Astrocyte (in vitro differentiated cells and primary cell): Measurements from ENCODE around the gene PKP1. TPM values are rescaled to one million over a fixed set of nuclear protein-coding genes. Genes with fewer than 3 reads are reported as not detected.

Experiments used
- DNase-seq: peaks from one replicate; pipeline ENCODE4 v3.0.0-alpha.2; 2010; ENCODE audit warnings: low read depth
- FAIRE-seq: peaks from 2 replicates; lab custom pipeline; 2011; peaks lifted over from hg19 to GRCh38; lab: Jason Lieb, UNC
- H2AFZ ChIP-seq: 2 replicates; pipeline ENCODE4 v1.6.0; 2012; ENCODE audit warnings: low read depth, low read length, inconsistent platforms
- H3K27ac ChIP-seq: 2 replicates; pipeline ENCODE4 v1.5.1; 2011; ENCODE audit warnings: low read depth, low read length, inconsistent platforms
- H3K27me3 ChIP-seq: 2 replicates; pipeline ENCODE4 v1.6.0; 2011; ENCODE audit warnings: low read length, inconsistent platforms; ENCODE audit not compliant: insufficient read depth
- H3K36me3 ChIP-seq: 2 replicates; pipeline ENCODE4 v1.5.1; 2011; ENCODE audit warnings: low read length, inconsistent platforms; ENCODE audit not compliant: insufficient read depth
- H3K4me1 ChIP-seq: 2 replicates; pipeline ENCODE4 v1.5.1; 2011; ENCODE audit warnings: low read length, inconsistent platforms; ENCODE audit not compliant: insufficient read depth
- H3K4me2 ChIP-seq: 2 replicates; pipeline ENCODE4 v1.6.0; 2012; ENCODE audit warnings: low read length, inconsistent platforms
- H3K4me3 ChIP-seq: 2 replicates; pipeline ENCODE4 v1.5.1; 2011; ENCODE audit warnings: low read depth, mild to moderate bottlenecking, low read length, inconsistent platforms; ENCODE audit not compliant: insufficient read depth
- H3K79me2 ChIP-seq: 2 replicates; pipeline ENCODE4 v1.6.0; 2012; ENCODE audit warnings: mild to moderate bottlenecking, low read length, inconsistent platforms; ENCODE audit not compliant: insufficient read depth
- H3K9ac ChIP-seq: 2 replicates; pipeline ENCODE4 v1.6.0; 2012; ENCODE audit warnings: mild to moderate bottlenecking, low read length, inconsistent platforms
- H3K9me3 ChIP-seq: 2 replicates; pipeline ENCODE4 v1.5.1; 2012; ENCODE audit warnings: low read depth, mild to moderate bottlenecking, low read length, inconsistent platforms; ENCODE audit not compliant: insufficient read depth
- H4K20me1 ChIP-seq: 2 replicates; pipeline ENCODE4 v1.6.0; 2012; ENCODE audit warnings: low read length, inconsistent platforms; ENCODE audit not compliant: insufficient read depth
- H3K27ac Mint-ChIP-seq: one replicate; pipeline ENCODE4 v1.8.0; 2021; ENCODE audit warnings: mild to moderate bottlenecking, mixed read lengths; ENCODE audit not compliant: unreplicated experiment
- H3K27me3 Mint-ChIP-seq: one replicate; pipeline ENCODE4 v1.8.0; 2021; ENCODE audit warnings: low read depth, mixed read lengths; ENCODE audit not compliant: unreplicated experiment
- H3K36me3 Mint-ChIP-seq: one replicate; pipeline ENCODE4 v1.8.0; 2021; ENCODE audit warnings: low read depth, mixed read lengths; ENCODE audit not compliant: unreplicated experiment
- H3K4me1 Mint-ChIP-seq: one replicate; pipeline ENCODE4 v1.8.0; 2021; ENCODE audit warnings: low read depth, mixed read lengths; ENCODE audit not compliant: unreplicated experiment
- H3K4me3 Mint-ChIP-seq: one replicate; pipeline ENCODE4 v1.8.0; 2021; ENCODE audit warnings: mild to moderate bottlenecking, moderate library complexity, mixed read lengths; ENCODE audit not compliant: unreplicated experiment
- H3K9me3 Mint-ChIP-seq: one replicate; pipeline ENCODE4 v1.8.0; 2021; ENCODE audit warnings: mild to moderate bottlenecking, mixed read lengths; ENCODE audit not compliant: unreplicated experiment
- CTCF ChIP-seq: IDR thresholded peaks from 2 replicates; pipeline ENCODE4 v1.5.1; 2011; ENCODE audit warnings: low read depth, mild to moderate bottlenecking, inconsistent platforms, low read length, moderate library complexity; ENCODE audit not compliant: insufficient read depth
- EZH2 ChIP-seq: IDR thresholded peaks from 2 replicates; pipeline ENCODE4 v1.6.1; 2012; ENCODE audit warnings: mild to moderate bottlenecking, low read length, inconsistent platforms; ENCODE audit not compliant: insufficient read depth
- total RNA-seq: library from RNA; stranded (reverse); gene quantifications from 2 replicates; pipeline ENCODE4 v1.2.1, GENCODE V29; 2021

Gene PKP1
- total RNA-seq, 1 donor from 2014 or later: 0.07 TPM

DNA sequence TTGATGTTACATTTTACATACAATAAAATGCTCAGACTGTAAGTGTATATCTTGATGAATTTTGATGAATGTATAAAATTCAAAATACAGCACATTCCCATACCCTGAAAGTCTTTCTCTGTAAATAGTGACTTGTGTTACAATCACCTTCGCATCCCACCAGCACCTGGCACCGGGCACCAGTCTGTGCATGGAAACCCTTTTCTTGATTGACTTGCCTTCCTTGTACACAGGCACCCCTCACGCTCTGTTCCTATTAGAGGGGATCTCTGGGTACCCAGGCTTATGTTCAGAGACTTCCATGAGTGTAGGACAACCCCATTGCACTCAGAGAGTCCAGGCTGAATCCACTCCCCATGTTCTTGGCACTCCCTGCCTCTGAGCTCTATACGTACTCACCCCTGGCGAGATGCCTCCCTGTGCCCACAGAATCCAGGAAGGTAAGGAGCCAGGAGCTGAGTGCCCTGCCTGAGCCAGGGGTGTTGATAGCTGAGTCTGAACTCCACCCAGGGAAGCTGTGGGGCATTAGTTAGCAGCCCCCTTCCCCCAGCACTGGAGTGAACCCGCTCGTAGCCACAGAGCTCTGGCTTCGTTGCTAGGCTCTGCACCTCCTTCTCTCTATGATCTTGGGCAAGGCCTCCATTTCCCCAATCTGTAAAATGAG is 22.5 kb upstream of the PKP1 start:
- H3K27me3 Mint-ChIP-seq: peaks cover 20% of the 10 kb centered on the region
- Histone ChIP-seq H2AFZ (no peak overlapping the region), H3K36me3 (no peaks in the 10 kb centered on the region), H3K27ac (no peak overlapping the region), H3K27me3 (no peaks in the 10 kb centered on the region), H3K4me1 (peaks cover 16% of the 10 kb centered on the region), H3K4me2 (no peak overlapping the region), H4K20me1 (no peaks in the 10 kb centered on the region), H3K9me3 (no peaks in the 10 kb centered on the region), H3K4me3 (no peak overlapping the region), H3K79me2 (no peaks in the 10 kb centered on the region), H3K9ac (no peak overlapping the region)
- H3K4me3 Mint-ChIP-seq: no peak overlapping the region
- no peak overlapping the region for H3K27ac Mint-ChIP-seq
- no peak for FAIRE-seq
- H3K9me3 Mint-ChIP-seq: peaks cover 3% of the 10 kb centered on the region
- no peaks in the 10 kb centered on the region for H3K36me3 Mint-ChIP-seq
- TF ChIP-seq CTCF (no peak), EZH2 (no peak)
- DNase-seq: no peak
- no peaks in the 10 kb centered on the region for H3K4me1 Mint-ChIP-seq

DNA sequence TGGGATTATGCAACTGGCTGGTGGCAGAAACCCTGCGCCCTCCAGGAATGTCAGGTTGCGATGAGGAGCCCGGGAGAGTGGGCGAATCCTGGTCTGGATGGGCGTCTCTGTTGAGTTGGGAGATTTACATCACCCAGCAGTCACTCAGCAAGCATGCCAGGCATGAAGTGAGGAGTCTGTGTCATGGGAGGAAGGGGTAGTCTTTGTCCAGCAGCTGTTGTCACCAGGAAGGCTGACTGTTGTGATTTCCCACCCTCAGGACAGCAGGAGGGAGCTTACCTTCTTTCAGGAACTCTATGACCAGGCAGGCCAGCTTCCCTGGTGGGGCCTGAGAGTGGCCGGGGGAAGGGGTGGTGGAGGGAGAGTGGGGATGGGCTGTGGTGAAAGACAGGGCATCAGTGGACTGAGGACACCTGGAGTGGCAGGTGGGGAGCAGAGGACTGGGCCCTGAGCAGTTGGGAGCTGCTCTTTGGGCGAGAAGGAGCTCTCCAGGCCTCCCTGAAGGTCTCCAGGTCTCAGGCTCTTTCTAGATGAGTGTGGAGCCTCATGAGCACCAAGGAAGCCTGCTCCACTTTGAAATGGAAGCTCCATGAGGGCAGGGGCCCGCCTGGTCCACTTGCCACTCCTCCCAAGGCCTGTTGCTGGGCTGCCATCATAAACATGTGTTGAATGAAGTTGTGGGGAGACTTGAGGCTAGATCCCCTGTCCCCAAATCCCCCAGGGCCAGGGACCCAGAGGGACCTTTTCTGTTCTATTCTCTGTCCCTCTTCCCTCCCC is 21.3 kb upstream of the PKP1 start:
- H2AFZ ChIP-seq: no peak overlapping the region

More for the DNA sequence above, 21.3 kb upstream of the PKP1 start:
- Mint-ChIP-seq H3K4me3 (no peak overlapping the region), H3K4me1 (peaks cover 7% of the 10 kb centered on the region), H3K9me3 (peaks cover 3% of the 10 kb centered on the region), H3K36me3 (no peaks in the 10 kb centered on the region), H3K27ac (peak overlapping the region; percentile 60), H3K27me3 (peaks cover 20% of the 10 kb centered on the region)
- DNase-seq (no peak), FAIRE-seq (no peak)
- H3K9me3 ChIP-seq: no peaks in the 10 kb centered on the region
- no peak overlapping the region for H3K4me2 ChIP-seq
- H4K20me1 ChIP-seq: no peaks in the 10 kb centered on the region
- H3K27me3 ChIP-seq: no peaks in the 10 kb centered on the region
- peaks cover 25% of the 10 kb centered on the region for H3K4me1 ChIP-seq
- no peaks in the 10 kb centered on the region for H3K36me3 ChIP-seq
- H3K4me3 ChIP-seq: no peak overlapping the region
- H3K9ac ChIP-seq: no peak overlapping the region
- TF ChIP-seq EZH2 (no peak), CTCF (no peak)
- no peak overlapping the region for H3K27ac ChIP-seq
- no peaks in the 10 kb centered on the region for H3K79me2 ChIP-seq
